NT2/D1 (cell line): Measurements from ENCODE around the gene EDAR.

Source experiments
- YY1 ChIP-seq: IDR thresholded peaks from 2 replicates; pipeline ENCODE4 v1.6.1; 2011; ENCODE audit not compliant: insufficient read length, insufficient read depth
- ZNF274 ChIP-seq: IDR thresholded peaks from 2 replicates; pipeline ENCODE4 v1.6.1; 2011; ENCODE audit warnings: mild to moderate bottlenecking, low read depth, low read length

DNA sequence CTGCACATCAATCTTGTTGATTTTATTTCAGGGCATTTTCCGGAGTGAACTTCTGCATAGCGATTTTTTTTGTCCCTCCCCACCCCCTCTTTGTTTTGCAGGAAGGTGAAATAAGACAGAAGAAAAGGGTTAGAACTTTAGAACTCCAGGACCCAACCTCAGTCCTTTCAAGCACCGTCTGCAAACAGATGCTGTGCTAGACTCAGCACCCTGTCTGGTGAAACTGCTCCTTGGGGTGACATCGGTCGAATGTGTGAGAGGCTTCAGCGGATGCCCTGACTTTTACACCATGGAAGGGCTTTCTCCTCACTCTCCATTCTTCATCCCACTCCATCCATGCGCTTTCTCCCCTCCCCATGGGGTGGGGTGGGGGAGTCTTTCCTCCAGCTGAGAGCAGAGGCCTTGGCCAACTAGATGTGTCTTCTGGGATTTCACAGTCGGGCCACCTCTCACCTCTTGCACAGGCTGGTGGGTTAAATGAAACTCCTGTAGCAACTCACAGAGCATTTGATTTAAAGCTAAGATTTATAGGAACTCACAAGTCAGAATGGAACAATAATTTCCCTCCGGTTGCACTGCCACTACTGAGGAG is 43.3 kb upstream of the EDAR start:
- TF ChIP-seq YY1 (no peak), ZNF274 (no peak)
